ENCODE measurements around the gene TMEM178B.
"Not testable (repeated sequence)": the region's sequence is repeated elsewhere in the genome, so short reads cannot be mapped to it uniquely, and the experiment has no call there.

Gene TMEM178B

DNA sequence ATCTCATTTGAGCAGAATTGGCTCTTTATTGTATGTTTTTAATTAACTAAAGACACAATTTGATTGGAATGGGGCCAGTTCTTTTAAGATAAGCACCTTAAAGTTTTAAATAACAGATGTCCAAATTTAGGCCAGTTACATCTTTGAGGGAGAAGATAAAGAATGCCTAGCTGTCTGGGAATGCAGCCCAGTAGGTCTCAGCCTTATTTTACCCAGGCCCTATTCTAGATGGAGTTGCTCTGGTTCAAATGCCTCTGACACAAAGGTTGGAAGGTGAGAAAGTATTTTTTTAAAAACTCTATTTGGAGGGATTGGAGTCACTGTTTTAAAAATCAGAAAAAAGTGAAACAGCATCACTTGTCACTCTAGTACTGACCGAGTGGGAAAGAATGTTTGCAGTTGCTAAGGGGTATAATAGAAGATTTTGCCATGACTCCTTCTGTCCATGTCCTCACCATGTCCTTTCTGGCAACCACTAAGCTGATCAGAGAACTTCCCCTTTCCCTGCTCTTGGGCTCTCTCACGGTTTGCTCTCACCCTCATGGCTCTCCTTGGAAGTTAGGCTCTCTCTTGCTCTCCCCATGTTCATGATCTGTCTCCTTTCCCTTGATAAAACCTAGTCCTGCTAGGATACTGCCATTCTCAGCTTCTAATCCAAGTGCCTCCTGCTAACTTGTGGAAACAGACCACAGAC lies 239.1 kb downstream of the TMEM178B start:
- no peak for DNase-seq (ENCODE audit: low spot score)

DNA sequence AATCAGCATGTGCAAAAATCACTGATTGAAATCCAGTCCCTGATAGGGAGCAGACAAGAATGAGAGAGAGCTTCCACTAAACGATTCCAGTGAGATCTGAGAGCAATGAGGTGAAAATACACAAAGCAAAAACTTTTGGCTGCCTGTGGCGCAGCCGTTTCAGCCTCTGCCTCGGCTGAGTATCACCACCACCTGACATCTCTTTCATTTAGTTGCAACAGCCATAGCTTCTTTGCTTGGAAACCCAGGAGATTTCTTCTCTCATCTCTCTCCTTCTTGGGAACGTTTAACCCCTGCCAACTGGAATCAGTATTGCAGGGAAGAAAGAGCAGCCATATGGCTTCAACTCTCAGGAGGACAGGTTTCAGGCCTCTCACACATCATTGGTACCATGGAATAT lies 240.0 kb downstream of the TMEM178B start:
- no peak for DNase-seq (ENCODE audit: low spot score)

DNA sequence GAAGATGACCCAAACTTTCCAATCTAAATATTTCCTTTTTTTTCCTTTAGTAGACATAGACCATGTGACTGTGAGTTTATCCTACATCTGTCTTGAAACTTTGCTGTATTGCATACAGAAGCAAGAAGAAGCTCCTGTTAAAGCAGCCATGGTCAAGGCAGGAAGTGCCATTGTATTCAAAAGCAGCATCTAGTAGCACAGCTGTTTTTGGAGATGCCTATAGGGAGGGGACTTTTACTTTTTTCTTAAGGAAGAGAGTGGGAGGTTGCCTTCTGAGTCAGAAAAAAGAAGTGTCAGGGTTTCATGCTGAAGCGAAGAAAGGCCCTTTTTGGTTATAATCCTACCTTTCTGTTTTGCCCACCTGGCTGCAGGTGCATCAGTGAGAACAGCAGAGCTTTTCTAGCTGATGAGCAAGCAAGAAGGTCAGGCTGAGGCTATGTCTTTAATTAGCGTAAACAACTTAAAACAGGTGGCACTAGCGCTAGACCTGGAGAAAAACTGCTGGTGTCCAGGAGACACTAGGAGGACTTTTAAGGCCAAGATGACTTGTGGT lies 243.2 kb downstream of the TMEM178B start:
- DNase-seq (ENCODE audit: low spot score), result no peak

GRCh38 chr7:141320287-141320686 lies 246.4 kb downstream of the TMEM178B start:
- no peak for DNase-seq (ENCODE audit: low spot score)

DNA sequence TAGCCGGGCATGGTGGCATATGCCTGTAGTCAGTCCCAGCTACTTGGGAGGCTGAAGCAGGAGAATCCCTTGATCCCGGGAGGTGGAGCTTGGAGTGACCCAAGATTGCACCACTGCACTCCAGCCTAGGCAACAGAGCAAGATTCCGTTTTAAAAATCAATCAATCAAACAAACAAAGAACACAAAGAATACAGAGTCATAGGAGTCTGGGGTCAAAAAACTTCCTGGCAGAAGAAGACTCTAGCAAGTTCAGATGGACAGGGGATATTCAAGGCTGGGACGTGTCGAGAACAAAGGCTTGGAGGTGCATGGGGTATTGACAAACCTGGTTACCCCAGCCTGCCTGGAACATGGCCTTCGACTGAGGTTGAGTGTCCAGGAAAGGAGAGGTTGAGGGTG lies 248.5 kb downstream of the TMEM178B start:
- no peak for DNase-seq (ENCODE audit: low spot score)

DNA sequence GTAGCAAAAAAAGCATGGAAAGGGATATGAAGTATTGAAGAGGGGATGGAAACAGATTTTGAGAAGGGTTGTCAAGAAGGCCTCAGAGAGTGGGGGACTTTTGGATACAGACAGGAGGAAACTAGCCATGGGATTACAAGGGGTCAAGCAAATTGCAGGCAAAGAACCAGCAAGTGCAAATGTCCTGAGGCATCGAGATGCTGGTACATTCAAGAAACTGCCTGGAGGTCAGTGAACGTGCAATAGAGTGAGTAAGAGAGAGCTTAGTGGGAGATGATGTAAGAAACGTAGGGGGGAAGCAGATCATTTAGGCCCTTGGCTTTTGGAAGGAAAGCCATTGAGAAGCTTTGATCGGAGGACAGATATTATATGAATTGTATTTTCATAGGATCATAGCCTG lies 250.0 kb downstream of the TMEM178B start:
- no peak for DNase-seq (ENCODE audit: low spot score)

DNA sequence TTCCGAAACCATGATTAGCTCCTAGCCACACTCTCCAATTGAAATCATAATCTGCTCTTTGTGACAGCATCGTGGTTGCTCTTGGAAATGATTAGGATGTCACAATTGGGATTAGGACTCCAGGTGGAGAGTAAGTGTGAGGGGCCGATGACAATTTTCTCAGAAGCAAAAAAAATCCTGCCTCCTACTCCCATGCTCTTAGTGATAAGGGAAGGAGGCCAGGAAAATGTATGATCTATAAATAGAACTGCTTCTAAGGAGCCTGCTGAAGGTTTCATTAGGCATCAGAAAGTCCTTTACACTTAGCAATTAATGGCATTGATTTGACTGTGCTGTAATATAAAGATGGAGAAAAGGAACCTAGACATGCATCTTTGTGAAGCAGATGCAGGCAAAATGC lies 251.0 kb downstream of the TMEM178B start:
- no peak for DNase-seq (ENCODE audit: low spot score)

DNA sequence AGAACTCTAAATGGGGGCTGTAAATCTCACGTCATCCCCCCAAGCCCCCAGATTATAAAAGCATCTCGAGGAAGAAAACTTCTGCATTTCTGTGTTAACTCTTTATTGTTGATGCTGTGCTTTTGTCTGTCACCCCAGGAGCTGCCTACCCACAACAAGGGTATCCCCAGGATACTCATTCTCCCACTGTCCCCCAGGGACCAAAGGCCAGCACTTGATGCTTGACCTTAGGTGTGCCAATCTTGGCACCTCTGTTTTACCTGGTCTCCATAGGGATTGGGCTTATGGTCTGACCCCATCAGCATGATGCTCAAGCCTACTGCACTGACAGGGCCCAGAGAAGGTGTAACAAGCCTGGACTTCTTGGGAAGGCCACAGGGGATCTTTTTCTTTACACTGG lies 251.4 kb downstream of the TMEM178B start:
- DNase-seq (ENCODE audit: low spot score), result no peak

GRCh38 chr7:141328290-141328689 lies 254.4 kb downstream of the TMEM178B start:
- no peak for DNase-seq (ENCODE audit: low spot score)

DNA sequence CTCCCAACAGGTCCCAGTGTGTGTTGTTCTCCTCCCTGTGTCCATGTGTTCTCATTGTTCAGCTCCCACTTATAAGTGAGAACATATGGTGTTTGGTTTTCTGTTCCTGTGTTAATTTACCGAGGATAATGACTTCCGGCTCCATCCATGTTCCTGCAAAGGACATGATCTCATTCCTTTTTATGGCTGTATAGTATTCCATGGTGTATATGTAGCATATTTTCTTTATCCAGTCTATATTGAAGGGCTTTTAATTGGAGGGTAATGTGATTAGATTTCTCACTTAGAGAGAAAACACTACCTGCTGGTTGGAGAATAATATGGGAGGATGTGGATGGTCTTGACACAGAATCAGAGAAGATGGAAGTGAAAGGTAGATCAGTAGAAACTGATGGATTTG lies 256.4 kb downstream of the TMEM178B start:
- not testable (repeated sequence) for DNase-seq (ENCODE audit: low spot score)

GRCh38 chr7:141333459-141333858 lies 259.6 kb downstream of the TMEM178B start:
- DNase-seq (ENCODE audit: low spot score), result no peak

DNA sequence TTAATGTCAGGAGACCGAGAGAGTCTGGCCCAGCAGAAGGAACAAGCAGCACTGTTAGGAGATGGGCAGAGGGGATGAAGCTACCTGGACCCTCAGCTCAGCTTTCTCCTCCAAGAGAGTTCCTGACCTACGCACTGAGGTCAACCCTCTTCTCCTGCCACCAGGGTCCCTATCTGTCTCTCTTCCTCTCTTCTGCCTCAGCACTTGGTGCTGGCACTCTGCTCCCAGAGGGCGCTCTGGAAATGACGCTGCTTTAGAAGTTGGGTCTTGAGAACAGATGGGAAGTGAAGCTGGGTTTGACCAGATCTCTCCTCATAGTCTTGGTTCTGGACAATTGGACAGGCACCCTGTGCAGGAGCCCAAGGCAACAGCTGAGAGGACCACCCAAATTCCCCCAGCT lies 261.3 kb downstream of the TMEM178B start:
- no peak for DNase-seq (ENCODE audit: low spot score)

DNA sequence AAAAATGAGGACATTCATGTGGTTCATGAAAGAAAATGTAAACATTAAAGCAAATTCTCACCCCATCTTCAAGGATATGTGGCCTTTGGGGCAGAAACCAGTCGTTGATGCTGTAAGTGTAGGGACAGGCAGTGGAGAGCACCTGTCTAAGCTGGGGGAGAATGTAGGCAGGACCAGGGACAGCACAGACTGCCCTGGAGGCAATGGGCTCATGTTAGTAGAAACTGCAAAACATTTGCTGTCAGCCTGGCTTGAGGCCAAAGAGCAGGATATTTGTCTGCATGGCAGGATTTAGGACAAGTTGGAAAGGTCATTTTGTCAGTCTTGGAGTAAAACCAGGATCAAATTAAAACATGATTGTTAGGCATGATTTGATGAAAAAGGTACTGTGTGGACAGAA lies 265.7 kb downstream of the TMEM178B start:
- no peak for DNase-seq (ENCODE audit: low spot score)

DNA sequence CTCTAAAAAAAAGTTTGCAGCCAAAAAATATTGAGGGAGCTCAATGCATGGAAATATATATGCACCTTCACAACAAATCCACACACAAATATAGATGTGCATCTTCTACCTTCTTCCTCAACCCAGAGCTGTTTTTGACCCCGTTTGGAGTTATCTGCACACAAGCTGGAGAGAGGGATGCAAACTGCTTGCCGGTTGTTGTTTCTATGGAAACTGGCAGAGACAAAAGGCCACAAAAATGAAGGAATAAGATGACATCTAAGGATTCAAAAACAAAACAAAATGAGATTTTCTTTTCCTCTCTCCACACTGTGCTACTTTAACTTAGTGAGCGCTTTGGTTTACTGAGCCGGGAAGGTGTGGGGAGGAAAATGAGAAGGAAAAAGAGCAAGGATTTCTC lies 267.1 kb downstream of the TMEM178B start:
- no peak for DNase-seq (ENCODE audit: low spot score)

- no peak for DNase-seq (ENCODE audit: low spot score)
Measured at GRCh38 chr7:141342621-141343408, 269.0 kb downstream of the TMEM178B start.

- DNase-seq (ENCODE audit: low spot score), result no peak
Measured at GRCh38 chr7:141344153-141344935, 270.5 kb downstream of the TMEM178B start.

- no peak for DNase-seq (ENCODE audit: low spot score)
Measured at GRCh38 chr7:141348728-141349127, 274.9 kb downstream of the TMEM178B start.

DNA sequence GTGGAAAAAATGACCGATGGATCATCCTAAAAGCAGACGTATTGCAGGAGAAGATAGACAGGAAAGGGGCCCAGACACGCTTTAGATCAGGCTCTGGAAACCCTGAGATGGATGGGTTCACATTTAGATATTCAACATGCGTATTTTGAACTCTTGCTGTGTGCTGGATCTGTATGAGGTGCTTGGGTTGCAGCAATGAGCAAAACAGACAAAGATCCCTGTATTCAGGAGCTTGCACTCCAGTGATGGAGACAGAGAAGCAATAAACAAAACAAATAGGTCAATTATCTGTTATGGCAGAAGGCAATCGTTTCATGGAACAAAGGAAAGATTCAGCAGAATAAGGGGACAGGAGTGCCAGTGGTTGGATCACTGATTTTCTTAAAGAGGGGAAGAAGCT lies 275.5 kb downstream of the TMEM178B start:
- no peak for DNase-seq (ENCODE audit: low spot score)

DNA sequence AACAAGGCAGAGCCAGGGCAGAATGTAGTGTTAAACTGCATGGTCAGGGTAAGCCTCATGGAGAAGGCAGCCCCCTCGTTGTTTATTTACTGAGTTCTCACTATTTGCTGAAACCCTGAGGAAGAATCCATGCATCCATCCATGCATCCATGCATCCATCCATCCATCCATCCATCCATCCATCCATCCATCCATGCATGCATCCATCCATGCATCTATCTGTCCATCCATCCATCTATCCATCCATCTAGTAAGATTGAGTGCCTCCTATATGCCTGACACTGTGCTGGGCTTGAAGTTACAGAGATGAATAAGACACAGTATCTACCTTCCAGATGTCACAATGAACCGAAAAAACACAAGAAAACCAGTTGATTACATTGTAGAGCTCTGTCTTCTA lies 275.9 kb downstream of the TMEM178B start:
- DNase-seq (ENCODE audit: low spot score), result no peak

- no peak for DNase-seq (ENCODE audit: low spot score)
Measured at GRCh38 chr7:141351175-141351574, 277.3 kb downstream of the TMEM178B start.

- DNase-seq (ENCODE audit: low spot score), result no peak
Measured at GRCh38 chr7:141352955-141353354, 279.1 kb downstream of the TMEM178B start.

DNA sequence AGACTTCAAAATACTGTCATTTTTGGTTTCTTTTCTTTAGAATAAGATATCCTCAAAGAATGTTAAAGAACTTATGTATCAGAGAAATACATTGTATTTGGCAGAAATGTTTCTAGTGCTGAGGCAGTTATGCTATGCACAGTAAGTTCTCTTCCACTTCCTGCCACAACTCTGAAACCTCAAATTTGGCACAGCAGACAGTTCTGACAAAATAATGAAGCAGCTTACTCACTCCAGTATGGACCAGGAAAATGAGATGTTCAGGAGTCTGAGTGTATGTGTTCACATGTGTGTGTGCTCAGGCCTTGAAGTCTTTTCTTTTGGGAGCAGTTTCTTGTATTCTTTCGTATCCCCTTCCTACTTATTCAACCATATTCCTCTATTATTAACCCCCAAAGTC lies 280.4 kb downstream of the TMEM178B start:
- DNase-seq (ENCODE audit: low spot score), result no peak

- no peak for DNase-seq (ENCODE audit: low spot score)
Measured at GRCh38 chr7:141355032-141355431, 281.2 kb downstream of the TMEM178B start.
